OCI-LY1 (cell line): Measurements from ENCODE around the gene NEIL1.

Experiments
- CTCF ChIP-seq: fragments of 200-600 bp; sonication (generic), shearing (Covaris generic); IDR thresholded peaks from 2 replicates; pipeline ENCODE4 v1.5.1; 2017; ENCODE audit warnings: mild to moderate bottlenecking, antibody characterized with exemption, low read length, moderate library complexity, mixed read lengths
- EZH2 ChIP-seq: fragments of 200-600 bp; sonication (generic), shearing (Covaris generic); IDR thresholded peaks from 2 replicates; pipeline ENCODE4 v1.8.0; 2017; ENCODE audit warnings: borderline replicate concordance, mixed run types, mild to moderate bottlenecking, antibody characterized with exemption, low read length, moderate library complexity, mixed read lengths

- TF ChIP-seq CTCF (no peak), EZH2 (no peak)
These were observed 12.1 kb downstream of the NEIL1 start for GRCh38 chr15:75358771-75359536.
